Right lobe of liver (tissue), 4 donors: Measurements from ENCODE around the gene ADGRB3.

Source experiments
- POLR2A ChIP-seq: fragments of 450-650 bp; IDR thresholded peaks from one replicate; pipeline ENCODE4 v1.6.1; 2017; ENCODE audit warnings: antibody characterized with exemption, mild to moderate bottlenecking
- TF ChIP-seq, protein P1 (sequence below), 4 donors: fragments of 200-600 bp in 3 of 4; fragments of 450-650 bp in 1 of 4; IDR thresholded peaks; one replicate each; pipeline versions ENCODE4 v1.5.1 to v1.8.0; 2016 to 2022; ENCODE audit warnings: antibody characterized with exemption in 4 of 4, mild to moderate bottlenecking in 2 of 4
- donor health status: DM: no; HTN: no; CAD: no.
- donor health status: DM: no; HTN: no; CAD: no.
- donor health status: DM: no; HTN: yes; CAD: no.

DNA sequence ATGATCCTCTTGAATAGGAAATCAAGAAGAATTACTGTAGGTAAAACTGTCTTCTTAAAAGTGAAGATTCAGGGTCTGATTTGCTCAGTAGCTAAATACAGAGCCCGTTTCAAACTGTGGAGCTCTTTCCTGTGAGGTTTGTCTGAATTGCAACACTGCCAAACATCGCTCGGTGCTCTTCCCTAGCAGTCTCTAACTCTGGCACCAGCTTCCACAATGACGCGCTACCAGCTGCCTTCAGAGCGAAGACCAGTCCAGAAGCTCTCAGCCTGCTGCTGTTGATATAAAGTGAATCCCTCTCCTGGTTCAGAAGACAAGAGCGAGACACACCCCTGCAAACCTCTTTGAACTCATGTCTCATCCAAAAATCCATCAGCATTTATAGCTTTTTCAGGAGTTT is 714.7 kb downstream of the ADGRB3 start:
- TF ChIP-seq, protein P1, sequence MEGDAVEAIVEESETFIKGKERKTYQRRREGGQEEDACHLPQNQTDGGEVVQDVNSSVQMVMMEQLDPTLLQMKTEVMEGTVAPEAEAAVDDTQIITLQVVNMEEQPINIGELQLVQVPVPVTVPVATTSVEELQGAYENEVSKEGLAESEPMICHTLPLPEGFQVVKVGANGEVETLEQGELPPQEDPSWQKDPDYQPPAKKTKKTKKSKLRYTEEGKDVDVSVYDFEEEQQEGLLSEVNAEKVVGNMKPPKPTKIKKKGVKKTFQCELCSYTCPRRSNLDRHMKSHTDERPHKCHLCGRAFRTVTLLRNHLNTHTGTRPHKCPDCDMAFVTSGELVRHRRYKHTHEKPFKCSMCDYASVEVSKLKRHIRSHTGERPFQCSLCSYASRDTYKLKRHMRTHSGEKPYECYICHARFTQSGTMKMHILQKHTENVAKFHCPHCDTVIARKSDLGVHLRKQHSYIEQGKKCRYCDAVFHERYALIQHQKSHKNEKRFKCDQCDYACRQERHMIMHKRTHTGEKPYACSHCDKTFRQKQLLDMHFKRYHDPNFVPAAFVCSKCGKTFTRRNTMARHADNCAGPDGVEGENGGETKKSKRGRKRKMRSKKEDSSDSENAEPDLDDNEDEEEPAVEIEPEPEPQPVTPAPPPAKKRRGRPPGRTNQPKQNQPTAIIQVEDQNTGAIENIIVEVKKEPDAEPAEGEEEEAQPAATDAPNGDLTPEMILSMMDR (IDR thresholded peaks at IDR 0.05) = no peak
- no peak for TF ChIP-seq POLR2A
